Kidney (tissue), 14 donors: ENCODE results near the gene GPC6. TPM values are rescaled to one million over a fixed set of nuclear protein-coding genes. Genes with fewer than 3 reads are reported as not detected.

Source experiments
- DNase-seq, 5 donors: peaks; one replicate each; pipeline ENCODE4 v3.0.0-alpha.2; 2013 to 2020
- FAIRE-seq: peaks from 2 replicates; lab custom pipeline; 2012; peaks lifted over from hg19 to GRCh38; lab: Jason Lieb, UNC
- H3K27ac ChIP-seq, 2 donors: one replicate each; pipeline ENCODE4 v1.7.0; 2013; ENCODE audit warnings: low read depth in 2 of 2, low read length in 2 of 2, inconsistent platforms in 1 of 2
- H3K27me3 ChIP-seq: one replicate; pipeline ENCODE4 v1.7.1; 2013; ENCODE audit warnings: low read length, inconsistent platforms; ENCODE audit not compliant: control insufficient read depth, insufficient read depth
- H3K36me3 ChIP-seq, 3 donors: one replicate each; pipeline versions ENCODE4 v1.7.0 to v1.7.1; 2013; ENCODE audit warnings: low read length in 3 of 3, control low read depth in 1 of 3, inconsistent platforms in 1 of 3; ENCODE audit not compliant: insufficient read depth in 3 of 3, control insufficient read depth in 2 of 3
- H3K4me1 ChIP-seq, 3 donors: one replicate each; pipeline versions ENCODE4 v1.7.0 to v1.7.1; 2013; ENCODE audit warnings: low read length in 3 of 3, inconsistent platforms in 1 of 3, low read depth in 1 of 3; ENCODE audit not compliant: control insufficient read depth in 2 of 3, insufficient read depth in 2 of 3
- H3K4me3 ChIP-seq, 3 donors: one replicate each; pipeline versions ENCODE4 v1.7.0 to v1.8.1; 2013; ENCODE audit warnings: low read length in 3 of 3, control low read depth in 1 of 3, inconsistent platforms in 1 of 3
- H3K9ac ChIP-seq, 3 donors: one replicate each; pipeline versions ENCODE4 v1.7.0 to v1.7.1; 2013; ENCODE audit warnings: low read length in 3 of 3, control low read depth in 1 of 3, inconsistent platforms in 1 of 3
- H3K9me3 ChIP-seq, 3 donors: one replicate each; pipeline versions ENCODE4 v1.7.0 to v1.7.1; 2013; ENCODE audit warnings: low read length in 3 of 3, control low read depth in 1 of 3, inconsistent platforms in 1 of 3; ENCODE audit not compliant: control insufficient read depth in 2 of 3, insufficient read depth in 1 of 3
- CTCF ChIP-seq: IDR thresholded peaks from 3 replicates; pipeline ENCODE4 v1.5.1; 2012; ENCODE audit warnings: mild to moderate bottlenecking, moderate library complexity, borderline replicate concordance; ENCODE audit not compliant: insufficient read depth; ENCODE audit errors: extremely low read depth
- intact Hi-C: fragments of 100-400 bp; cut with DNase I; formaldehyde crosslinking; loops from one replicate; pipeline ENCODE4 v1.11.1; 2022
- polyA plus RNA-seq: library from polyadenylated mRNA; stranded (reverse); fragments of 350-450 nt; fragmentation: Illumina TruSeq; extraction: RNeasy Lipid Tissue Mini Kit (QIAGEN cat#74804); gene quantifications from one replicate; pipeline ENCODE4 v1.2.3, GENCODE V29; 2014; ENCODE audit warnings: low read depth, low replicate concordance; ENCODE audit not compliant: insufficient read depth
- total RNA-seq: library from RNA; stranded (reverse); fragmentation: NEBNext Ultra II Directional; extraction: Animal tissue kit (Norgen Biotek cat#: 25700); gene quantifications from one replicate; pipeline ENCODE4 v1.2.1, GENCODE V29; 2021
- donor health status: control.
- donor health status: control.
- donor health status: control.
- donor health status: control.
- donor health status: control.
- donor health status: DM: yes; HTN: yes; CAD: no.
- donor health status: Normal renal cell carcinoma (clear cell type).

Gene GPC6
- total and polyA plus RNA-seq, 2 donors from 2014 or later, result 6.2 to 15.5 TPM

- no peak for TF ChIP-seq CTCF
- Histone ChIP-seq H3K9ac (no peak overlapping the region), H3K4me1 (no peaks in the 10 kb centered on the region), H3K27ac (no peak overlapping the region), H3K36me3 (no peaks in the 10 kb centered on the region), H3K27me3 (no peaks in the 10 kb centered on the region), H3K9me3 (no peaks in the 10 kb centered on the region), H3K4me3 (no peak overlapping the region)
- intact Hi-C loops, result no loop called here
- no peak for DNase-seq
- FAIRE-seq, result no peak
These were observed 832.3 kb downstream of the GPC6 start for GRCh38 chr13:94058821-94059360.

GRCh38 chr13:94061301-94061700 is 834.7 kb downstream of the GPC6 start:
- no peak for FAIRE-seq
- DNase-seq, result peak in 3 of 5 donors; percentile 31 to 44 (median 43)
- intact Hi-C loops, result no loop called here

DNA sequence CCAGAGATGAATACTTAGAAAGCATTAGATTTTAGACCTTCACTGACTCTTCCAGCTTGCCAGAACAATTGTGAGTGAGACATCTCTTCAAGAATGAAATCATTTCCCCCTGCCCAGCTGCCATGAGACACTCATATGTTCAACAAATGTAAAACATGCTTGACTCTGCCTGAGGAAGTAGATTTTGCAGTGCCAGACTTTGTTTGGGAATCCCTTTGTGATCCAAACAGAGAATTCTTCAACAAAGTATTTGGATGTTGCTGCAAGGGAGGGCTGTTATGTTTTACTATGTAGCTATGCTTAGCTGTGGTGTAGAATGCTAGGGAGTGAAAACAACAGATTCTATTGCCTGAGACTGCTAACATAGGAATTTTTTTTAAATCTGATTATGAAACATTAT is 836.5 kb downstream of the GPC6 start:
- DNase-seq (peak in 1 of 5 donors; percentile 25), FAIRE-seq (no peak)
- H3K4me3 ChIP-seq, result no peak overlapping the region
- H3K27ac ChIP-seq, result no peak overlapping the region
- no peaks in the 10 kb centered on the region for H3K27me3 ChIP-seq
- intact Hi-C loops, result no loop called here
- no peak for TF ChIP-seq CTCF
- no peak overlapping the region for H3K9ac ChIP-seq
- no peaks in the 10 kb centered on the region for H3K36me3 ChIP-seq
- no peaks in the 10 kb centered on the region for H3K9me3 ChIP-seq
- H3K4me1 ChIP-seq, result no peaks in the 10 kb centered on the region

More at GRCh38 chr13:94061301-94061700, 834.7 kb downstream of the GPC6 start:
- Histone ChIP-seq H3K4me3 (no peak overlapping the region), H3K36me3 (no peaks in the 10 kb centered on the region), H3K9me3 (no peaks in the 10 kb centered on the region), H3K9ac (no peak overlapping the region), H3K27me3 (no peaks in the 10 kb centered on the region), H3K27ac (no peak overlapping the region), H3K4me1 (no peaks in the 10 kb centered on the region)
- no peak for TF ChIP-seq CTCF

DNA sequence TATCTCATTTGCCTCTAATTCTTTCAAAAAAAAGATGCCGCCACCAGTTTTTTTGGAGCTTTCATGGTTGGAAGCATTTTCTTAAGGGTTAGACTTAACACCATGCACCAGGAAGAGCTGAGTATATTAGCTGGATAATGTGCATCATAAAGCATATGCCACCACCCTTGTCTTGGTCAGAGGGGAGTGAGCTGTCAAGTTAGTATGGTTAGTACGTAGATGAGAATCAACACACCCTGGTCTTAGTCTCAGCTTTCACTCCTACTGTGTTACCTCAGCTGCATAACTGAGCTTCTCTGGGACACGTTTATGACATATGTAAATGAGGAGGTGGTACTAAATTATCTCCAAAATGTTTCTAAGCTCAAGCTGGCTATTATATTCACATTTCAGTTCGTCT is 837.2 kb downstream of the GPC6 start:
- no peak for FAIRE-seq
- Histone ChIP-seq H3K36me3 (no peaks in the 10 kb centered on the region), H3K4me1 (no peaks in the 10 kb centered on the region), H3K9me3 (no peaks in the 10 kb centered on the region), H3K27ac (no peak overlapping the region), H3K27me3 (no peaks in the 10 kb centered on the region), H3K4me3 (no peak overlapping the region), H3K9ac (no peak overlapping the region)
- DNase-seq, result no peak
- TF ChIP-seq CTCF, result no peak
- intact Hi-C loops, result no loop called here
